Muscle layer of colon (tissue), 2 donors: ENCODE results near the gene HJURP.

Source experiments
- H3K27ac ChIP-seq: one replicate; pipeline ENCODE4 v1.7.0; 2013; ENCODE audit warnings: low read depth, mild to moderate bottlenecking, low read length, moderate library complexity
- H3K27me3 ChIP-seq, 2 donors: one replicate each; pipeline ENCODE4 v1.7.0; 2013; ENCODE audit warnings: low read length in 2 of 2, mild to moderate bottlenecking in 2 of 2; ENCODE audit not compliant: insufficient read depth in 2 of 2, control insufficient read depth in 1 of 2
- H3K36me3 ChIP-seq: one replicate; pipeline ENCODE4 v1.7.0; 2013; ENCODE audit warnings: mild to moderate bottlenecking, low read length; ENCODE audit not compliant: insufficient read depth
- H3K4me1 ChIP-seq: one replicate; pipeline ENCODE4 v1.7.0; 2013; ENCODE audit warnings: mild to moderate bottlenecking, low read length; ENCODE audit not compliant: insufficient read depth
- H3K4me3 ChIP-seq, 2 donors: one replicate each; pipeline ENCODE4 v1.7.0; 2013; ENCODE audit warnings: low read length in 2 of 2, low read depth in 1 of 2, mild to moderate bottlenecking in 1 of 2, moderate library complexity in 1 of 2
- H3K9ac ChIP-seq: one replicate; pipeline ENCODE4 v1.7.0; 2013; ENCODE audit warnings: low read length
- H3K9me3 ChIP-seq: one replicate; pipeline ENCODE4 v1.7.0; 2013; ENCODE audit warnings: mild to moderate bottlenecking, low read length
- donor health status: abdominal sarcoma.
- donor health status: Adenocarcinoma of cecum.

Gene HJURP

DNA sequence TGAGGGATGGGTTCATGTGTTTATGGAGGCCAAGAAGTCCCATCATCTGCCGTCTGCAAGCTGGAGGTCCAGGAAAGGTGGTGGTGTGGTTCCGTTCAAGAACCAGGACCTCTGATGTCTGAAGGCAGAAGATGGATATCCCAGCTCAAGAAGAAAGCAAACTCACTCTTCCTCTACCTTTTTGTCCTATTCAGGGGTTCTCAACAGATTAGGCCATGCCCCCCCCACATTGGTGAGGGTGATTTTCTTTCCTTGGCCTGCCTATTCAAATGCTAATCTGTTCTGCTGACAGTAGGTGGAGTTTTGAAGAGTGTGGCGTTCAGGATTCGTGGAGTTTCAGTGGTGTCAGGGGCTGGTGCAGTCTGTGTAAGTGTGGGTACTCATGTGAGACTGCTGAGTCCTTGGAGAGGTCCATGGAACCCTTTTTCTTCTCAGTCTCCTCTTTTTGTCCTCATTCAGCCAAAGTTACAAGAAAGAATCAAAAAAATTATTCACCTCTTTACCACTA is 8.0 kb upstream of the HJURP start:
- no peaks in the 10 kb centered on the region for H3K9me3 ChIP-seq
- H3K27me3 ChIP-seq, result no peaks in the 10 kb centered on the region
- H3K27ac ChIP-seq, result no peak overlapping the region
- H3K4me1 ChIP-seq, result no peaks in the 10 kb centered on the region
- H3K9ac ChIP-seq, result no peak overlapping the region
- no peak overlapping the region for H3K4me3 ChIP-seq
- no peaks in the 10 kb centered on the region for H3K36me3 ChIP-seq

DNA sequence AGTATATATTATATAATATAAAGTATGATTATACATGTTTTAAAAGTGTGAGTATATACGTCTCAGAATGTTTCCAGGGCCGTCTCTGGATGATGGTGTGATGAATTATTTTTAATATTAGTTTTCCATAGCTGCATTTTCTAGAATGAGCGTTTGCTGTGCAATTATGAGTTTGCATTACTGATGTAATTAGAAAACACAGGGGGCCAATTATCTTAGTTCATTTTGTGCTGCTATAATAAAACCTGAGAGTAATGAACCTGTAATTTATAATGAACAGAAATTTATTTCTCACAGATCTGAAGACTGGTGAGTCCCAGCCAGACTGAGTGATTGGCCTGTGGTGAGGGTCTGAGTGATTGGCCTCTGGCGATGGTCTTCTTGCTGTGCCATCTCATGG is 4.0 kb upstream of the HJURP start:
- H3K9ac ChIP-seq, result no peak overlapping the region
- H3K4me1 ChIP-seq, result peaks cover 7% of the 10 kb centered on the region

DNA sequence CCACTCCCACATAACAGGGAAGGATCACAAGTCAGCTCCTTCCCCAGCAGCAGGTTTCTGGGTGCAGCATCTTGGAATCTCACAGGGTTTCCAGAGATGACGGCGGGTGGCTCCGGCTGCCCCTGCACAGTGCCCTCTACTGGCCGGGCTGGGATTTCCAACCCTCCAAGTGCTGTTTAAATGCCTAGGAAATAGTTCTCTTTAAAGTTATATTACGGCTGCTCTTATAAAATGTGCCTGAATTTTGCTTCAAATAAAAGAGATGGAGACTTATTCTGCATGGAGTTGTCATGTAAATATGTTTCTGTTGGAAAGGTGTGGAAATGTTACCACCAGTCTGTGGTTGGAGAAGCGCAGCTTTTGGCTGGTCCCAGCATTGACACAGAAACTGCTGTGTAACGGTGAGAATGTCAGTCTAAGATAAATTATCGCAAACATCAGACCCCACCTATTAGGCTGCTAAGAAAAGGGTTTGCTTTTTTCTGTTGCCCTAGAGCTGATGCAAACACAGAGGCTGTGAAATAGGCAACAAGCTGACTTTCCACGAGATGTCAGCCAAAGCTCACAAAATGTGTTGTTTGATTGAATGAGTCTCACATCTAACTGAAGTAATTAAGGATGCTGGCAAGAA is 3.3 kb upstream of the HJURP start:
- no peak overlapping the region for H3K9ac ChIP-seq
- H3K27ac ChIP-seq, result no peak overlapping the region
- no peaks in the 10 kb centered on the region for H3K36me3 ChIP-seq
- no peaks in the 10 kb centered on the region for H3K27me3 ChIP-seq
- H3K4me3 ChIP-seq, result no peak overlapping the region
- peaks cover 7% of the 10 kb centered on the region for H3K4me1 ChIP-seq
- no peaks in the 10 kb centered on the region for H3K9me3 ChIP-seq

More for the DNA sequence above, 4.0 kb upstream of the HJURP start:
- no peaks in the 10 kb centered on the region for H3K9me3 ChIP-seq
- no peaks in the 10 kb centered on the region for H3K36me3 ChIP-seq
- H3K4me3 ChIP-seq, result no peak overlapping the region
- no peak overlapping the region for H3K27ac ChIP-seq
- no peaks in the 10 kb centered on the region for H3K27me3 ChIP-seq

DNA sequence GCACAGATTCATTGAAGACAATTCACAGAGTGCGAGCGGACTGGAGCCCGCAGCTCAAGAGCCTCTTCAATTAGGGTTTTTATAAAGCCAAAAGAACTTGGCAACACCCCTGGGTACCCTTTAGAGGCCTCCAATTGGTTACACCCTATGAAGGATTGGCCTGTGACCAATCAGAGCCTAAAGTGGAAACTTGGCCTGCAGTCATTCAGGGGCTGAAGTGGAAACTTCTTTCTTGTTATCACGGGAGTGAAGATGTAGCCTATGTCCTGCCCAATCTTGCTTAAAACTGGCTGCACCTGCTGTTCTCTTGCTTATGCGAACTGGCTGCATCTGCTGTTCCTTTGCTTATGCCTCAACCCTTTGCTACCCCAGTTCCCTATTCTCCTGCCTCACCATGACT is 1.8 kb upstream of the HJURP start:
- no peak overlapping the region for H3K27ac ChIP-seq
- H3K4me3 ChIP-seq, result no peak overlapping the region
- no peaks in the 10 kb centered on the region for H3K9me3 ChIP-seq
- no peaks in the 10 kb centered on the region for H3K36me3 ChIP-seq
- H3K9ac ChIP-seq, result no peak overlapping the region
- no peaks in the 10 kb centered on the region for H3K27me3 ChIP-seq
- H3K4me1 ChIP-seq, result peaks cover 7% of the 10 kb centered on the region

DNA sequence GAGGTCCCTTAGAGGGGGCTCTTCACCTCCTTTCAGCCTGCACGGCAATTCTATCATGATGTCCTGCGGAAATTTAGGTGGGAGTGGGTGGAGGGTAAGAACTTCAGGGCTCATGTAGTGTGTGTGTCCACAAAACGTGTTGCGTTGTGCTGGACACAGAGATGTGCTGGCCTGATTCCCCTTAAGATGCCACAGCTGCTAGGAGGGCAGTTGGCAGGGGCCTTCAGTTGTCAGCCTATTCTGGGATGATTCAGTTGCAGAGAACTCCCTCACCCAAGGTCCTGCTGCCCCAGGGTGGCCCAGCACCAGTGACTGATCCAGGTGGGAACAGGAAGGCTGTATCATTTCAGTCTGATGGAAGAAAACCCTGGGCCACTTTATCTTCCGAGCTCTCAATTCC is 1.0 kb upstream of the HJURP start:
- Histone ChIP-seq H3K9ac (no peak overlapping the region), H3K9me3 (no peaks in the 10 kb centered on the region), H3K4me3 (no peak overlapping the region), H3K36me3 (no peaks in the 10 kb centered on the region), H3K27me3 (no peaks in the 10 kb centered on the region), H3K4me1 (peaks cover 7% of the 10 kb centered on the region), H3K27ac (no peak overlapping the region)

DNA sequence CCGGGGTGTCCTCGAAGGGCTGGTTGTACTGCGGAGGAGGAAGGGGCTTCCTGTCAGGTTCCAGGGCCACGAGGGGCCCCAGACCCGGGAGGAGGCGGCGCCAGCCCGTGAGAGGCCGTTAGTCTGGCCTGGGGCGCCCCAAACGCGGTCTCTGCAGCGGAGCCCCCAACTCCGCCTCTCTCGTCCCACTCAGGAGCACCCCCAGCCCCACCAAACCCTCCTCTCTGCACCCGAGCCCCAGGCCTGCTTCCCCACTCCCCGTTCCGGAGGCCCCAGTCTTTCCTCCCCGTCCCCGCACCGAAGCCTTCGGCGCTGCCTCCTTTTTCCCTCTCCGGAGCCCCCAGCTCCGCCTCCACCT is 473 bp downstream of the HJURP start:
- Histone ChIP-seq H3K4me3 (peak overlapping the region; percentile 61 to 74), H3K27me3 (no peaks in the 10 kb centered on the region), H3K4me1 (peaks cover 7% of the 10 kb centered on the region), H3K9ac (no peak overlapping the region), H3K9me3 (no peaks in the 10 kb centered on the region), H3K27ac (no peak overlapping the region), H3K36me3 (no peaks in the 10 kb centered on the region)

DNA sequence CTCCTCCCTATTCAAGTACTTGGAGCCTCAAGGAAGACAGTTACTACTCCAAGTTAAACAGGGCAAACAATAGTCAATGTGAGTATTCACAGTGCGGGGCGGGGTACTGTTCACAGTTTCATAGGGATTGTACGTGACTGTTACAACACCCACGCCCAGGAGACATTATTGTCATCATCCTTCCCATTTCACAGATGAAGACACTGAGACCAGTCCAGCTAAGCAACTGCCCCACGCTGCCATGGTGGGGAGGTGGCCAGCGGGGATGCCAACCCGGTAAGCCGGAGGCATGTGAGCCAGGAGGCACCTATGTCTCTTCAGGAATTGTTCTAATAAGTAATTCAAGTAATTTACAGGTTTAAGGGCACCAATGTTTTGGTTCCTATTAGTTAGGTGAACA is 982 bp downstream of the HJURP start:
- Histone ChIP-seq H3K36me3 (no peaks in the 10 kb centered on the region), H3K9me3 (no peaks in the 10 kb centered on the region), H3K27ac (no peak overlapping the region), H3K9ac (no peak overlapping the region), H3K4me3 (no peak overlapping the region), H3K4me1 (peaks cover 7% of the 10 kb centered on the region), H3K27me3 (no peaks in the 10 kb centered on the region)

DNA sequence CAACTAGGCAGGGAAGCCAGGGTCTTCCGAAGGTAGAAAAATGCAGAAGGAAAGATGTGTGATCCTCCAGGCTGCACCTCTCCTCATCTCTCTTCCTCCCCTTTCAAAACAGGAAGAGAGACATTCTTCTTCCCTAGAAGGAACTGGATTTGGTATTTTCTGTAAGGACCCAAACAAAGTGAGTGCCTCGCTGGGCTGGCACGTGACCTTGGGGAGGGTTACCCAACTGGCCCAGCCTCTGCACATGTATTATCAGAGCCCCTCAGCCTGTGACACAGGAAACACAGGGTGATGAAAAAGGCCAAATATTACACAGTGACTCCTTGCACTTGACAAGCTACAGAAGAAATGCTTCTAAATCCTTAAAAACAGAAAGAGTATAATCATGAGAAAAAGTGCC is 2.3 kb downstream of the HJURP start:
- Histone ChIP-seq H3K27ac (no peak overlapping the region), H3K4me1 (peaks cover 7% of the 10 kb centered on the region), H3K9ac (no peak overlapping the region), H3K36me3 (no peaks in the 10 kb centered on the region), H3K4me3 (no peak overlapping the region), H3K9me3 (no peaks in the 10 kb centered on the region), H3K27me3 (no peaks in the 10 kb centered on the region)

DNA sequence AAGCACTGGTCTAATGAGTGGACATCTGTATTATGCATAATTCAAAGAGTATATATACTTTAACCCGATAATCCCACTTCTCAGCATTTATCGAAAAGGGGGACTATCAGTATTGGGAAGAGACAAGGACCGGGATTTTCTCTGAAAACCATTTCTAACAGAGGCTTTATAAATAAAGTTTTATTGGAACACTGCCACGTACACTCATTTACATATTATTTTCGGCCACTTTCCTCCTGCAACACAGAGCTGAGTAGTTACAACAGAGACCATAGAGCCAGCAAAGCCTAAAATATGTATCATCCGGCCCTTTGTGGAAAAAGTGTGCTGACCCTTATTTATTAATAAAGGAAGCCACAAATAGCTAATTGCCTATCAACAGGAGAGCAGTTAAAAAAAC is 3.2 kb downstream of the HJURP start:
- Histone ChIP-seq H3K4me1 (peaks cover 7% of the 10 kb centered on the region), H3K9me3 (no peaks in the 10 kb centered on the region), H3K9ac (no peak overlapping the region), H3K4me3 (no peak overlapping the region), H3K36me3 (no peaks in the 10 kb centered on the region), H3K27me3 (no peaks in the 10 kb centered on the region), H3K27ac (no peak overlapping the region)

DNA sequence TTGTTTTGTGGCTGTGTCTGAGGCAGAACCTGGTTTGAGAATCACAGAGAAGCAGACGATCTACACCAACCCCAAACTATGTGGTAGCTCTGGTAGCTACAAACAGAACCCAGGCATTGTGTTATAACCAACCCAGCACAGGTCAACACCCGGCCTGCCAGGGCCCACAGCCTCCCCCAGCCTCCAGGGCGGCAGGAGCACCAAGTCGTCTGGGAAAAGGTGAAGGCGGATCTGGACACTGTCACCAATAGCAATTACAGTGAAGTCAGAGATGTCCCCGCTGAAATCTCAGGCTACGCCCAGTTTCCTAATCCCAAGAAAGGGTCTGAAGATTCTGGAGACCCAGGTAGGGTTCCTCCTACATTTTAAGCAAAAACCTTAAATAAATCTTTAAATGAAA is 3.6 kb downstream of the HJURP start:
- Histone ChIP-seq H3K4me3 (no peak overlapping the region), H3K9ac (no peak overlapping the region), H3K27me3 (no peaks in the 10 kb centered on the region), H3K27ac (no peak overlapping the region), H3K4me1 (peaks cover 7% of the 10 kb centered on the region), H3K9me3 (no peaks in the 10 kb centered on the region), H3K36me3 (no peaks in the 10 kb centered on the region)

DNA sequence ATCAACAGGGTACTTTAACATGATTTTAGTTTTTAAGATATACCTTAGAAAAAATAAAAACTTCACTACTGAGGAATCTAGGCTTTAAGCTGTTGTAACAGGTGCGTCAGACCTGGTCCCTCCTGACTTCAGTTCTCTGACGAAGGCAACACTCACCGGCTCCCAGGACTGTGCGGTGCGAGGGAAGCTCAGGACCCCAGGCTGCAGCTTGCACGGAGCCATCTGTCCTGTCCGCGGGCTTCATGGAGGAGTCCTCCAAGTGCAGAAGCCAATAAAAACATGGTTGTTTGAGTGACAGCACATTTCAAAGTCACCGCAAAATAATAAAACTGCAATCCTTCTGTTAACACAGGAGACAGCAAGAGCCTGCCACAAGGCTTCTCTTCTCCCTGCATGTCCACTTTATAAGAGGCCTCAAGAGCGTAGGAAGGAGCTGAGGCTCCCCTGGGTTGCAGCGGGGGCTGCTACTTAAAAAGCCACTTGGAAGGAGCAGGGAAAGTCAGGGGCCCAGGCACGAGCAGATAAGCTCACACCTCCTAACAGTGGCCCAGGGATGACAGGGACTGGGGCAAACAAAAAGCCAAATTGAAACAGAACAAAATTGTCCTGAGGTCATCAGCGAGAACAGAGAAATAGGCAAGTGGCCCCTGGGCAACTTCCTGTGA is 4.6 kb downstream of the HJURP start:
- Histone ChIP-seq H3K27ac (no peak overlapping the region), H3K4me3 (no peak overlapping the region), H3K4me1 (peaks cover 7% of the 10 kb centered on the region), H3K36me3 (no peaks in the 10 kb centered on the region), H3K9me3 (no peaks in the 10 kb centered on the region), H3K9ac (no peak overlapping the region), H3K27me3 (no peaks in the 10 kb centered on the region)

DNA sequence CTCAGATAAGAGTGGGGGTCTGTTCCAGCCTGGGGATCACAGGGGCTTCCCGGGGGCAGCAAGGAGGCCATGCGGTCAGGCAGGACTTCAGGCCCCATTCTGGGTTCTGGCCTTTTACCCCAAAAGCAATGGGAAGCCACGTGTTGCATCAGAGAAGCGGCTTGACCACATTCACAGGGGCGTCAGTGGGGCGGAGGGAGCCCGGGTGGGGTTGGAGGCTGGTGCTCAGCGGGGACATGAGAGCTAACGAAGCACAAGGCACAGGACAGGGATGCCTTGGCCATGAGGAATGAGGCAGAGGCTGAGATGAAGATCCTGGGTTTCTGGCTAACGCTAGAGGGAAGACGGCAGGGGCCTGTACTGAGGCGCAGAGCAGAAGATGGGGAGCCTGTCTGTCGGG is 6.1 kb downstream of the HJURP start:
- Histone ChIP-seq H3K27ac (no peak overlapping the region), H3K9ac (no peak overlapping the region), H3K27me3 (no peaks in the 10 kb centered on the region), H3K4me1 (no peaks in the 10 kb centered on the region), H3K36me3 (no peaks in the 10 kb centered on the region), H3K4me3 (no peak overlapping the region), H3K9me3 (no peaks in the 10 kb centered on the region)
